SK-N-SH treated with all-trans-retinoic acid at 6 μM for 48 hours (cell line): ENCODE data around the gene CNST.

ENCODE experiments used
- GLIS3 ChIP-seq: fragments of 250-450 bp; sonication (Bioruptor Pico); IDR thresholded peaks from 2 replicates; pipeline ENCODE4 v1.5.0; 2020; ENCODE audit warnings: mild to moderate bottlenecking, moderate library complexity
- ISL1 ChIP-seq: fragments of 250-450 bp; sonication (Bioruptor Pico); IDR thresholded peaks from 2 replicates; pipeline ENCODE4 v2.1.2; 2022; ENCODE audit warnings: mild to moderate bottlenecking, moderate library complexity
- OSR1 ChIP-seq: fragments of 250-450 bp; sonication (Bioruptor Pico); IDR thresholded peaks from 2 replicates; pipeline ENCODE4 v1.8.0; 2022; ENCODE audit warnings: moderate library complexity, mild to moderate bottlenecking, inconsistent platforms
- RARB ChIP-seq: fragments of 250-450 bp; sonication (Bioruptor Pico); IDR thresholded peaks from 2 replicates; pipeline ENCODE4 v1.8.0; 2021; ENCODE audit warnings: mild to moderate bottlenecking, moderate library complexity
- TCF4 ChIP-seq: fragments of 250-450 bp; sonication (Bioruptor Pico); IDR thresholded peaks from 2 replicates; pipeline ENCODE4 v1.8.0; 2021; ENCODE audit warnings: mild to moderate bottlenecking, moderate library complexity, borderline replicate concordance
- TF ChIP-seq, protein P1 (sequence below): fragments of 250-450 bp; sonication (Bioruptor Pico); IDR thresholded peaks from 2 replicates; pipeline ENCODE4 v1.5.1; 2020; ENCODE audit warnings: low read depth, mild to moderate bottlenecking, moderate library complexity
- TF ChIP-seq, protein P2 (sequence below): fragments of 250-450 bp; sonication (Bioruptor Pico); IDR thresholded peaks from 2 replicates; pipeline ENCODE4 v1.8.0; 2020; ENCODE audit warnings: mild to moderate bottlenecking, moderate library complexity, borderline replicate concordance

DNA sequence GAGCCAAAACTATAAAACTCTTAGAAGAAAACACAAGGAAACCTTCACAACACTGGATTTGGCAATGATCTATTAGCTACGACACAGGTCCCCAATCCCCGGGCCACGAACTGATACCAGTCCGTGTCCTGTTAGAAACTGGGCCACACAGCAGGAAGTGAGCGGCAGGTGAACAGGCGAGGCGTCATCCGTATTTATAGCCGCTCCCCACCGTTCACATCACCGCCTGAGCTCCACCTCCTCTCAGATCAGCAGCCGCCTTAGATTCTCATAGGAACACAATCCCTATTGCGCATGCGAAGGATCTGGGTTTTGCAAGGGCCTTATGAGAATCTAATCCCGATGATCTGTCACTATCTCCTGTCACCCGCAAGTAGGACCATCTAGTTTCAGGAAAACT lies 12.1 kb upstream of the CNST start:
- TF ChIP-seq, protein P1, sequence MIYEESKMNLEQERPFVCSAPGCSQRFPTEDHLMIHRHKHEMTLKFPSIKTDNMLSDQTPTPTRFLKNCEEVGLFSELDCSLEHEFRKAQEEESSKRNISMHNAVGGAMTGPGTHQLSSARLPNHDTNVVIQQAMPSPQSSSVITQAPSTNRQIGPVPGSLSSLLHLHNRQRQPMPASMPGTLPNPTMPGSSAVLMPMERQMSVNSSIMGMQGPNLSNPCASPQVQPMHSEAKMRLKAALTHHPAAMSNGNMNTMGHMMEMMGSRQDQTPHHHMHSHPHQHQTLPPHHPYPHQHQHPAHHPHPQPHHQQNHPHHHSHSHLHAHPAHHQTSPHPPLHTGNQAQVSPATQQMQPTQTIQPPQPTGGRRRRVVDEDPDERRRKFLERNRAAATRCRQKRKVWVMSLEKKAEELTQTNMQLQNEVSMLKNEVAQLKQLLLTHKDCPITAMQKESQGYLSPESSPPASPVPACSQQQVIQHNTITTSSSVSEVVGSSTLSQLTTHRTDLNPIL (CRISPR knock-in tag), result no peak
- TF ChIP-seq, protein P2, sequence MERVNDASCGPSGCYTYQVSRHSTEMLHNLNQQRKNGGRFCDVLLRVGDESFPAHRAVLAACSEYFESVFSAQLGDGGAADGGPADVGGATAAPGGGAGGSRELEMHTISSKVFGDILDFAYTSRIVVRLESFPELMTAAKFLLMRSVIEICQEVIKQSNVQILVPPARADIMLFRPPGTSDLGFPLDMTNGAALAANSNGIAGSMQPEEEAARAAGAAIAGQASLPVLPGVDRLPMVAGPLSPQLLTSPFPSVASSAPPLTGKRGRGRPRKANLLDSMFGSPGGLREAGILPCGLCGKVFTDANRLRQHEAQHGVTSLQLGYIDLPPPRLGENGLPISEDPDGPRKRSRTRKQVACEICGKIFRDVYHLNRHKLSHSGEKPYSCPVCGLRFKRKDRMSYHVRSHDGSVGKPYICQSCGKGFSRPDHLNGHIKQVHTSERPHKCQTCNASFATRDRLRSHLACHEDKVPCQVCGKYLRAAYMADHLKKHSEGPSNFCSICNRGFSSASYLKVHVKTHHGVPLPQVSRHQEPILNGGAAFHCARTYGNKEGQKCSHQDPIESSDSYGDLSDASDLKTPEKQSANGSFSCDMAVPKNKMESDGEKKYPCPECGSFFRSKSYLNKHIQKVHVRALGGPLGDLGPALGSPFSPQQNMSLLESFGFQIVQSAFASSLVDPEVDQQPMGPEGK (CRISPR knock-in tag), result no peak
- no peak for TF ChIP-seq GLIS3 (CRISPR knock-in tag)
- no peak for TF ChIP-seq RARB (CRISPR knock-in tag)
- TF ChIP-seq TCF4 (CRISPR knock-in tag), result no peak
- no peak for TF ChIP-seq OSR1 (CRISPR knock-in tag)
- TF ChIP-seq ISL1 (CRISPR knock-in tag), result no peak
